Vagina (tissue), 2 donors: ENCODE results near the gene KRT6A. TPM values are rescaled to one million over a fixed set of nuclear protein-coding genes. Genes with fewer than 3 reads are reported as not detected.

Experiments
- DNase-seq, 2 donors: peaks; one replicate each; pipeline ENCODE4 v3.0.0-alpha.2; 2017; ENCODE audit errors: extremely low spot score in 2 of 2
- H3K27ac ChIP-seq: fragments of 200-600 bp; sonication (generic); one replicate; pipeline ENCODE4 v1.5.1; 2019
- H3K27me3 ChIP-seq: fragments of 200-600 bp; sonication (generic); one replicate; pipeline ENCODE4 v1.5.1; 2019
- H3K36me3 ChIP-seq, 2 donors: fragments of 200-600 bp; sonication (generic); one replicate each; pipeline ENCODE4 v1.5.1; 2017 to 2019
- H3K4me1 ChIP-seq: fragments of 200-600 bp; sonication (generic); one replicate; pipeline ENCODE4 v1.5.1; 2019
- H3K4me3 ChIP-seq, 2 donors: fragments of 200-600 bp; sonication (generic); 1 replicate in 1 of 2; 2 replicates in 1 of 2; pipeline ENCODE4 v1.5.1; 2016 to 2019
- H3K9me3 ChIP-seq: fragments of 200-600 bp; sonication (generic); one replicate; pipeline ENCODE4 v1.5.1; 2019
- CTCF ChIP-seq, 3 experiments: fragments of 450-650 bp in 2 of 3; fragments of 200-600 bp in 1 of 3; sonication (generic) in 1 of 3; IDR thresholded peaks; one replicate each; pipeline ENCODE4 v1.5.1; 2017 to 2019; ENCODE audit warnings: antibody characterized with exemption in 3 of 3, mild to moderate bottlenecking in 2 of 3, moderate library complexity in 2 of 3
- POLR2A ChIP-seq, 2 donors: fragments of 450-650 bp; IDR thresholded peaks; one replicate each; pipeline ENCODE4 v1.6.1; 2017; ENCODE audit warnings: antibody characterized with exemption in 2 of 2, mild to moderate bottlenecking in 2 of 2, moderate library complexity in 2 of 2
- POLR2AphosphoS5 ChIP-seq, 2 donors: sonication (generic); formaldehyde crosslinking; IDR thresholded peaks; one replicate each; pipeline ENCODE4 v1.9.0; 2017; ENCODE audit warnings: antibody characterized with exemption in 2 of 2, mild to moderate bottlenecking in 2 of 2, low read depth in 1 of 2; ENCODE audit not compliant: insufficient read depth in 1 of 2
- intact Hi-C: fragments of 100-400 bp; cut with DNase I; formaldehyde crosslinking; loops from one replicate; pipeline ENCODE4 v1.15.1; 2023
- total RNA-seq: library from RNA; depleted of rRNA; stranded (reverse); fragments of >200 nt; gene quantifications from one replicate; pipeline ENCODE4 v1.2.3, GENCODE V29; 2016

Gene KRT6A
- total RNA-seq, 1 donor from 2014 or later, result 7,258 TPM

- peak; percentile 83 to 85 for DNase-seq
- Histone ChIP-seq H3K4me1 (peaks cover 24% of the 10 kb centered on the region), H3K27ac (peak overlapping the region; percentile 44), H3K4me3 (no peak overlapping the region), H3K9me3 (no peaks in the 10 kb centered on the region), H3K36me3 (no peaks in the 10 kb centered on the region), H3K27me3 (no peaks in the 10 kb centered on the region)
- TF ChIP-seq CTCF (IDR thresholded peaks at IDR 0.05), result no peak
- TF ChIP-seq POLR2A (IDR thresholded peaks at IDR 0.05), result no peak
- no peak for TF ChIP-seq POLR2AphosphoS5 (IDR thresholded peaks at IDR 0.05; ENCODE audit: insufficient read depth in 1 of 2, low read depth in 1 of 2)
- intact Hi-C loops, result no loop called here
Observed at GRCh38 chr12:52525661-52526499, 32.8 kb upstream of the KRT6A start.

- Histone ChIP-seq H3K27ac (peak overlapping the region; percentile 44), H3K36me3 (no peaks in the 10 kb centered on the region), H3K4me3 (no peak overlapping the region), H3K9me3 (no peaks in the 10 kb centered on the region), H3K4me1 (peaks cover 24% of the 10 kb centered on the region), H3K27me3 (no peaks in the 10 kb centered on the region)
- TF ChIP-seq POLR2A (IDR thresholded peaks at IDR 0.05) (no peak), CTCF (IDR thresholded peaks at IDR 0.05) (no peak), POLR2AphosphoS5 (IDR thresholded peaks at IDR 0.05; ENCODE audit: insufficient read depth in 1 of 2, low read depth in 1 of 2) (no peak)
- intact Hi-C loops, result no loop called here
- peak in 1 of 2 donors; percentile 88 for DNase-seq
Observed at GRCh38 chr12:52524898-52525591, 32.0 kb upstream of the KRT6A start.

GRCh38 chr12:52524241-52524897 lies 31.3 kb upstream of the KRT6A start:
- DNase-seq, result peak; percentile 87 to 91
- Histone ChIP-seq H3K4me3 (no peak overlapping the region), H3K27ac (no peak overlapping the region), H3K9me3 (no peaks in the 10 kb centered on the region), H3K27me3 (no peaks in the 10 kb centered on the region), H3K4me1 (peaks cover 24% of the 10 kb centered on the region), H3K36me3 (no peaks in the 10 kb centered on the region)
- no peak for TF ChIP-seq POLR2AphosphoS5 (IDR thresholded peaks at IDR 0.05; ENCODE audit: insufficient read depth in 1 of 2, low read depth in 1 of 2)
- no peak for TF ChIP-seq POLR2A (IDR thresholded peaks at IDR 0.05)
- TF ChIP-seq CTCF (IDR thresholded peaks at IDR 0.05), result no peak
- intact Hi-C loops, result no loop called here

GRCh38 chr12:52523824-52524223 lies 30.8 kb upstream of the KRT6A start:
- no peak overlapping the region for H3K27ac ChIP-seq
- no peaks in the 10 kb centered on the region for H3K9me3 ChIP-seq
- peak; percentile 86 to 91 for DNase-seq
- no peaks in the 10 kb centered on the region for H3K27me3 ChIP-seq
- no peak overlapping the region for H3K4me3 ChIP-seq
- TF ChIP-seq POLR2A (IDR thresholded peaks at IDR 0.05) (no peak), CTCF (IDR thresholded peaks at IDR 0.05) (no peak), POLR2AphosphoS5 (IDR thresholded peaks at IDR 0.05; ENCODE audit: insufficient read depth in 1 of 2, low read depth in 1 of 2) (no peak)
- intact Hi-C loops, result no loop called here
- peaks cover 24% of the 10 kb centered on the region for H3K4me1 ChIP-seq
- H3K36me3 ChIP-seq, result no peaks in the 10 kb centered on the region
